HG03064 (cell line): ENCODE results near the gene CHI3L2.

ENCODE experiments used
- ATAC-seq: cut with Tn5 transposase; IDR thresholded peaks from one replicate; pipeline ENCODE4 v1.9.1; 2021; ENCODE audit warnings: low read depth; ENCODE audit not compliant: unreplicated experiment

Gene CHI3L2, protein sequence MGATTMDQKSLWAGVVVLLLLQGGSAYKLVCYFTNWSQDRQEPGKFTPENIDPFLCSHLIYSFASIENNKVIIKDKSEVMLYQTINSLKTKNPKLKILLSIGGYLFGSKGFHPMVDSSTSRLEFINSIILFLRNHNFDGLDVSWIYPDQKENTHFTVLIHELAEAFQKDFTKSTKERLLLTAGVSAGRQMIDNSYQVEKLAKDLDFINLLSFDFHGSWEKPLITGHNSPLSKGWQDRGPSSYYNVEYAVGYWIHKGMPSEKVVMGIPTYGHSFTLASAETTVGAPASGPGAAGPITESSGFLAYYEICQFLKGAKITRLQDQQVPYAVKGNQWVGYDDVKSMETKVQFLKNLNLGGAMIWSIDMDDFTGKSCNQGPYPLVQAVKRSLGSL

GRCh38 chr1:111227434-111227833 is at the start of gene CHI3L2:
Gene CHI3L2, plus strand, starts transcription at chr1:111227713. Its CDS starts 17 bp downstream, at chr1:111227730.
- ATAC-seq = no peak

- no peak for ATAC-seq
Measured at GRCh38 chr1:111179968-111180533, 47.5 kb upstream of the CHI3L2 start.

DNA sequence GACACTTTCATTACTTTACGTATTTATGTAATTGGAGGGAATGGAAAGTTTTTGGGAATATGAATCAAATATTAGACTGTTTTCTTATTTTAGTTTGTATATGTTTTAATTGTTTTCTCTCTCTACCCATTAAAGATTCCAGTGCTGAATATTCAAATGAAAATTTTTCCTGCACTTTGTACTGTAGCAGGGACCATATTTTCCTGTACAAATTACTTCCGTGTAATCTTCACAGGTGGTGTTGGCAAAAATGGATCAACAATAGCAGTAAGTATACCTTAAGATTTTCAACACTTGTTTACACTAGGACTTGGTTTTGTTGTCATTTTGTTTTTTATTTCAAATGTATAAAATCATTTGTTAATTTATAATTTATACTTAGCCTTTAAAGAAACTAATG is 45.5 kb upstream of the CHI3L2 start:
- ATAC-seq = no peak

GRCh38 chr1:111183308-111184069 is 44.0 kb upstream of the CHI3L2 start:
- ATAC-seq = no peak

- no peak for ATAC-seq
Measured at GRCh38 chr1:111184663-111185062, 42.9 kb upstream of the CHI3L2 start.

DNA sequence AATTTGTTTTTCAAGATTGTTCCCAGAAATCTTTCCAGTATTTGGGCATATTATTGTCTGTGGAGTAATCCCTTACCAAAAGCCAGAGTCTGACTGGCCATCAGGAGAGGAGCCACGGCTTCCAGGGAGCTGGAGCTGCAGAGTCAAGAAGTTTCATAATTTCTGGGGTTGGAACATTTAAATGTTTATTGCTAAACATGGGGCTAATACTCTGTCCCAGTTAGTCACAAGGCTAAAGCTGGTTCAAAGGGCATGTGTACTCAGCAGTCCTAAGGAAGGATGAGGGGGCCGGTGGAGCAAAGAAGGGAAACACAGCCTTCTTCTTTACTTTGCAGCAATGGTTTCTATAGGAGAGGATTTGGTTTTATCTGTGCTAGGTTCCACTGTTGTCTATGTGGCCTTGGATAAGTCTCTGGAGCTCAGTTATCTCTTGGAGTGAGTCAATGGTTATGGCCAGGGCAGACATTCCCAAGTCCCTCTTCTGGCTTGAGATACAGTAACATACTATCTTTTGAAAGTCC is 36.5 kb upstream of the CHI3L2 start:
- ATAC-seq = no peak

DNA sequence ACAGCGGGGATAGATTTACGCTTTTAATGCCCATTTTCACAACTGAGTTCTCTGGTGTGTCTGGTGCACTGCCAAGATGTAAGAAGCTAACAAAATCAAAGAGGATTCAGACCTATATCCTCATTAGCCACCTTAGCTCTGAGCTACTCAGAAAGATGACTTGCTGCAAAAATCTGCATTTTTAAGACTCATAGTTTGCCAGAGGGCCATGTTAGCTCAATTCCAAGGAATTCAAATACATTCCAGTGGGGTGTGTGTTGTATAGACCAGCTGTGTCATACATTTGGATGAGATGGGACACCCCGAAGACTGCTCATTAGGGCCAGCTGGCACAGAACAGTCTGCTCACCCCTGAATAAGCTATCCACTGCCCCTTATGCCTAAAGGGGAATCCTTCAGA is 36.0 kb upstream of the CHI3L2 start:
- ATAC-seq = no peak

DNA sequence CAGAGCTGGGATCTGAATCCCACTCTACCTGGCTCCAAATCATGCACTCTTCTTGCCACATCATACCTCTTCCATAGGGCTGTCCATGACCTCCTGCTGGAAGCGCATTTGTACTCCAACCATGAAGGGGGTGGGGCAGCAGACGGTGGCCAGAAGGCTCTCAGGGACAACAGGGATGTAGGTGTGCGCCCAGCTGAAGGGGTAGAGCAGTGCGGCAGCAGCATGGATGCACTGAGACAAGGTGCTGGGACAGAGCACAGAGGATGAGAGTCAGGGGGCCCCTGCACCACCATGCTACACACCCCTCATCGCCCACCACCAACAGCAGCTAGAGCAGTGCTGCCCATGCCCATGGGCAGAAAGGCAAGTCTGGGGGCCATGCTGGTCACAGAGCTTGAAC is 35.4 kb upstream of the CHI3L2 start:
- ATAC-seq = no peak

DNA sequence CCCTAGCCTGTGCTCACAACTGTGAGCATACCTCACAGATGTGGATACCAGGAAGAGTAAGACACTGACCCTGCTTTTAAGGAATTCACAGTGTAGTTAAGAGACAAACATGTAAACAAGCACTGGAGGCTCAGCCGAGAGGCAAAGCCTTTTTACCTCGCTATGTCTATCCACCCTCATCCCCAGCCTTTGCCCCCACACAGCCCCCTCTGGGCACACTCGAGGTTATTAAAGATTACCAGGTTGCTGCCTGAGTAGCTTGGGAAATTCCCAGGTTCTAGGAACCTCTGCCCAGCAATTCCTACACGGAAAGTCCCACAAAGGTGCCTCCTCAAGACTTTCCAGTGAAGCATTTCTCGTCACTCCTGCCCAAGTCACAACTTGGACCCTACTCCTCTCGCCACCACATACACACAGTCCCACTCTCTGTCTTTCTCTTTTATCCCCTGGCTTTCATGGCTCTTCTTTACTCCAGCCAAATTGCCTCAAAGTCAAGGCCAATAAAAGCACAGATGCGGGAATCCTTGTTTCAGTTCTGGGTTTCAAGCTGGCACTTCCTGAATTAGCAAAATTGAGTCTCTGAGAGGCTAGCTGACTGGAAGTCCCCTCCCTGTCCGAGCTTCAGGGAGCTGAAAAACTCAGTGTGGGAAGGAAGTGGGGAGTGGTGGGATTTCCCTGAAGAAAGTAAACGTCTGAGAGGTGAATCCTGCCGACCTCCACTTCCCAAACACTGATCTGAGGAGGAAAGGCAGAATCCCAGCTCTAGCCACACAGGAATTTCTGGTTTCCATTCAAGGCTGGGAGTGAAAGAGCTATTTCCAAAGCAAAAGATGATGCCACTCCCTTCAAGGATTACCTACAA is 34.6 kb upstream of the CHI3L2 start:
- no peak for ATAC-seq

- no peak for ATAC-seq
Measured at GRCh38 chr1:111193712-111194480, 33.6 kb upstream of the CHI3L2 start.

GRCh38 chr1:111195002-111195684 is 32.4 kb upstream of the CHI3L2 start:
- ATAC-seq = no peak

GRCh38 chr1:111196213-111196612 is 31.3 kb upstream of the CHI3L2 start:
- ATAC-seq = no peak

- ATAC-seq = no peak
Measured at GRCh38 chr1:111197598-111198284, 29.8 kb upstream of the CHI3L2 start.

- ATAC-seq = no peak
Measured at GRCh38 chr1:111198836-111199235, 28.7 kb upstream of the CHI3L2 start.

- ATAC-seq = no peak
Measured at GRCh38 chr1:111199329-111199728, 28.2 kb upstream of the CHI3L2 start.

DNA sequence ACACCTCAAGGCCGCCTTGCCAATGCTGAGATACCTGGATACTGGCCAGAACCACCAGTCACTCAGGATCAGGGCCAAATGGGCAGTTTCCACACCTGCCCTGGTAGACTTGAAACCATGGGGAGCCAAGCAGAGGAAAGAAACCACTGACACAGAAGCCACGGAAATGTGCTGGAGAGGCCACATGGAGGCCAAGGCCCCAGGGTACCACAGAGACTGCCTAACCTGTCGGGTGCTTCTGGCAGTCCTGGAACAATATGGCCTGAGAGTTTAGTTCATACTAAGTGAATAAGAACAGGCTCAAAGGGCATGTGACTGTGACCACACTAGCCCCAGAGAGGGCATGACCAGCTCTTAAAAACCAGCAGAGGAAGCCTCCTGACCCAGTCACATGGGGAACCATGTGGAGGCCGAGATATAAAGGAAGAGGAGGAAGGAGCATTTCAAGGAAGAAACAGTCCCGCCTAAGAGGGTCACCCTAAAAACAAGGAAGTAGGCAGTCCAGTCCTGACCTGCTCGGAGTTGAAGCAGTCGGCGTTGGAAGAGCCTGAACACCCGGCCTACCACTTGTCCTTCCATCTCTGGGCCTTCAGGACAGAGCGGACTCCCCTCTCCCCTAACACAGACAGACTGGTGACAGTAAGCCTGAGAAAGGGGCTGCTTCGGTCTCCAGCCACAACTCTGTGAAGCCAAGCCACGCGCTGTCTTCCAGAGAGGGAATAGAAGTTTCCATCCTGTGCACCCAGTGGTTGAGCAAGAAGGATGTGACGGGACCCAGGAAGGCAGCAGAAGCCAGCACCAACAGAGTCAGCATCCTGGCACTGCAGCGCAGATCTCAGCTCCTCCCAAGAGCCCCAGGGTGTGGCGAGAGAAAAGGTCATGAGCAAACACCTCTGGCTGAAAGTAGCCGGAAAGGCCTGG is 27.4 kb upstream of the CHI3L2 start, which contains the start of gene DENND2D:
Gene DENND2D (minus strand): TSS at position 766 of the 921 bp plus-strand sequence. CDS start 187 bp downstream, at position 579.
- ATAC-seq = no peak

- no peak for ATAC-seq
Measured at GRCh38 chr1:111200802-111201161, 26.7 kb upstream of the CHI3L2 start.
